ENCODE results near the gene HYOU1. TPM values are rescaled to one million over a fixed set of nuclear protein-coding genes. Genes with fewer than 3 reads are reported as not detected.
"Not testable (repeated sequence)": the region's sequence is repeated elsewhere in the genome, so short reads cannot be mapped to it uniquely, and the experiment has no call there.

The HYOU1 gene
- total RNA-seq, result 120 and 122 TPM in 2 replicates

DNA sequence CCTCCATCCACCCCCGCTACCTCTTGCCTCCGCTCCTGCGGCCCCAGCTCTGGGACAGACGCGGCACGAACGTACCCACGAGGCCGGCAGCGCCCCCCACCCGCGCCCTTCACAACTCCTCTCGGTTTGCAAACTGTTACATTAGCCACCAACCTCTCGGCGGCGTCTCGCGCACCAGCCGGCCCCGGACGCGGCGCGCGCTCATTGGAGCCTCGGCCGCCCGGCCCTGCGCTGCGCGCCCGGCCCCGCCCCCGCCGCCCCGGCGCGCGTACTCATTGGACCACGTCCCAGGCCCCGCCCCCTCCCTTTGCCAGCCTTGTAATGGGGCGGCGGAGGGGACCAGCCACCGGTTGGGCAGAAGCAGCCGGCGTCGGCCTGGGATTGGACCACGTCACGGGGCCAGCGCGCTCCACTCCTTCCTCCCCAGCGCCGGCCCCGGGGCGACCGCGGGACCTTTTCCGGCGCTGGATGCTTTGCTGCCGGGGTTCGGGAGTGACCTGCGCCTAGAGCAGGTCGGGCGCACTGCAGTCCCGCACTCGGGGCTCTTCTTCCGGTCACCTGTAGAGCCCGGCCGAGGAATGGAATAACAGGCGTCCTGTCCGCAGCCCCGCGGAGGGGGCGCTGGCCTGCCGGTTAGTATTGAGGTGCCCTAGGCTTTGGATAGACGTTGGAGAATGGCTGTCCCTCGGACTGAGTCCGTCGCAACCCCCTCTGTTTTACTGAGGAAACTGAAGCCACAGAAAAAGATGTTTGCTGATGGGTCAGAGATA is at the start of gene HYOU1:
Gene HYOU1, minus strand, starts transcription at position 206 of the 770 bp plus-strand sequence. CDS start 1,045 bp downstream, outside the sequence.
- Mint-ChIP-seq H3K9me3 (no peaks in the 10 kb centered on the region), H3K27me3 (no peaks in the 10 kb centered on the region), H3K36me3 (ENCODE audit: low read depth) (peaks cover 48% of the 10 kb centered on the region), H3K4me1 (peaks cover 40% of the 10 kb centered on the region), H3K4me3 (peak within 1 kb of the TSS; percentile 96), H3K27ac (peak within 1 kb of the TSS; percentile 95)
- DNase-seq (peak; percentile 97), ATAC-seq (ENCODE audit: low read depth) (peak; percentile 94)
- POLR2A ChIA-PET, result interaction anchor here (0.7 to 4.7 kb wide), 20 partner anchors 10 to 264 kb away, joined by 3 to 62 read pairs (median 6); partner anchors contain the start of genes C2CD2L, CBL, CENATAC and DPAGT1
- CTCF ChIA-PET, result interaction anchor here (0.7 to 2.1 kb wide), 3 partner anchors 10 to 45 kb away, joined by 3 to 9 read pairs (median 4); partner anchors contain the start of genes HMBS and VPS11
- intact Hi-C loops (cut with micrococcal nuclease), result loop anchor here (1.0 to 10.0 kb wide), 9 partner anchors 10 to 265 kb away; partner anchors contain the start of genes CENATAC, DDX6, HINFP and RPS25
- TF ChIP-seq CTCF (IDR thresholded peaks at IDR 0.05), result no peak

GRCh38 chr11:119103793-119104192 is 46.8 kb upstream of the HYOU1 start:
- ATAC-seq (ENCODE audit: low read depth), result no peak
- Mint-ChIP-seq H3K4me3 (peak overlapping the region; percentile 21), H3K9me3 (no peaks in the 10 kb centered on the region), H3K4me1 (peaks cover 51% of the 10 kb centered on the region), H3K27me3 (no peaks in the 10 kb centered on the region), H3K27ac (no peak overlapping the region), H3K36me3 (ENCODE audit: low read depth) (peaks cover 13% of the 10 kb centered on the region)
- no peak for TF ChIP-seq CTCF (IDR thresholded peaks at IDR 0.05)
- CTCF ChIA-PET, result no interaction called here
- POLR2A ChIA-PET, result interaction anchor here (1.0 kb wide), 1 partner anchor 19 kb away, joined by 3 read pairs; the partner anchor contains the start of gene HMBS
- intact Hi-C loops (cut with micrococcal nuclease), result no loop called here
- DNase-seq, result no peak

- Mint-ChIP-seq H3K36me3 (ENCODE audit: low read depth) (peaks cover 19% of the 10 kb centered on the region), H3K4me3 (peak overlapping the region; percentile 96), H3K4me1 (peaks cover 49% of the 10 kb centered on the region), H3K27ac (peak overlapping the region; percentile 96)
- CTCF ChIA-PET, result interaction anchor here (1.2 kb wide), 1 partner anchor 9 kb away, joined by 3 read pairs; no protein-coding TSS in a partner anchor
- H3K9me3 Mint-ChIP-seq; H3K27me3 Mint-ChIP-seq; intact Hi-C loops (cut with micrococcal nuclease); DNase-seq; ATAC-seq (ENCODE audit: low read depth): not testable (repeated sequence)
- POLR2A ChIA-PET, result interaction anchor here (0.7 to 2.2 kb wide), 7 partner anchors 16 to 84 kb away, joined by 4 to 31 read pairs (median 18); partner anchors contain the start of genes HINFP, HMBS, HYOU1 and RPS25
Observed at GRCh38 chr11:119103161-119103664, 46.2 kb upstream of the HYOU1 start.

DNA sequence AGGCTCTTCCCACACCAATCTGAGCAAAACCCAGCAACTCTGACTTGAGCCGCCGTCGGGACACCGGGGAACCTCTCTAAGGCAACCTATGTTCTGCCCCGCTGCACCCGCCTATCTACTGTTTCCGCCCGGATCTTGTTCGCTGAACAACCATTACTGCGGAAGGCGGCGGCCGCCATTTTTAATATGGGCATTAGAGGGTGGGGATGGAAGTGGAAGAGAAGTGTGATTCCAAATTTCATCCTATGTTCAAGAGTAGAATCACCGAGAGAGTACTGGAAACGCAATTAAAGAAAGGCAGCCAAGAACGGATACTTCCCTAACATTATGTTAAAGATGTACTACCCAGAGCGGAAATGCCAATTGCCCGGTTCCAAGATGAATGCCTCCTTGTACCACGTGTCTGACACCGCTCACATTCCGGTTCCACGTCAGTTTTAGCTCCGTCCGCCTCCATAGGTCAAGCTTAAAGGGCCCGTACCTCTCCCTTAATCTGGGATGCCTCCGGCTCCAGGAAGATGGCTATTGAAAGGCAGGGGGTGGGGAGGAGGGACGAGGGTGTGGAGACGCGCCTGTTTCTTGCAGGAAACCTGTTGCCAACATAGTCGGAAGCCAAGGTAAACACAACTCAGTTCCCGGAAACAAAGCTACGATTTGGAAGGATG is 44.9 kb upstream of the HYOU1 start, which contains the start of gene DPAGT1:
Gene DPAGT1, minus strand, starts transcription at position 95 of the 665 bp plus-strand sequence. CDS start 198 bp downstream, outside the sequence.
- H3K9me3 Mint-ChIP-seq, result no peaks in the 10 kb centered on the region
- CTCF ChIA-PET, result interaction anchor here (0.6 to 1.4 kb wide), 3 partner anchors 10 to 45 kb away, joined by 3 to 4 read pairs (median 3); partner anchors contain the start of genes HYOU1 and VPS11
- ATAC-seq (ENCODE audit: low read depth), result peak; percentile 87
- POLR2A ChIA-PET, result interaction anchor here (0.7 to 2.2 kb wide), 17 partner anchors 8 to 529 kb away, joined by 3 to 31 read pairs (median 4); partner anchors contain the start of genes ARCN1, BCL9L, DDX6 and HINFP
- no peaks in the 10 kb centered on the region for H3K27me3 Mint-ChIP-seq
- intact Hi-C loops (cut with micrococcal nuclease), result loop anchor here (1.0 to 2.0 kb wide), 5 partner anchors 17 to 84 kb away; partner anchors contain the start of genes HINFP, HMBS, HYOU1 and RPS25
- TF ChIP-seq CTCF (IDR thresholded peaks at IDR 0.05), result no peak
- peaks cover 32% of the 10 kb centered on the region for H3K36me3 Mint-ChIP-seq (ENCODE audit: low read depth)
- peak within 1 kb of the TSS; percentile 96 for H3K27ac Mint-ChIP-seq
- peak; percentile 64 for DNase-seq
- H3K4me3 Mint-ChIP-seq, result peak within 1 kb of the TSS; percentile 96
- peaks cover 58% of the 10 kb centered on the region for H3K4me1 Mint-ChIP-seq
